Bronchus fibroblast of lung (primary cell): Measurements from ENCODE around the gene PRAMEF2. TPM values are rescaled to one million over a fixed set of nuclear protein-coding genes. Genes with fewer than 3 reads are reported as not detected.

Experiments used
- total RNA-seq: library from RNA; depleted of rRNA; stranded (reverse); fragments of >200 nt; gene quantifications from 2 replicates; pipeline ENCODE4 v1.2.3, GENCODE V29; 2015

PRAMEF2 gene, protein sequence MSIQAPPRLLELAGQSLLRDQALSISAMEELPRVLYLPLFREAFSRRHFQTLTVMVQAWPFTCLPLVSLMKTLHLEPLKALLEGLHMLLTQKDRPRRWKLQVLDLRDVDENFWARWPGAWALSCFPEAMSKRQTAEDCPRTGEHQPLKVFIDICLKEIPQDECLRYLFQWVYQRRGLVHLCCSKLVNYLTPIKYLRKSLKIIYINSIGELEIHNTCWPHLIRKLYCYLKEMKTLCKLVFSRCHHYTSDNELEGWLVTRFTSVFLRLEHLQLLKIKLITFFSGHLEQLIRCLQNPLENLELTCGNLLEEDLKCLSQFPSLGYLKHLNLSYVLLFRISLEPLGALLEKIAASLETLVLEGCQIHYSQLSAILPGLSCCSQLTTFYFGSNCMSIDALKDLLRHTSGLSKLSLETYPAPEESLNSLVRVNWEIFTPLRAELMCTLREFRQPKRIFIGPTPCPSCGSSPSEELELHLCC
- not detected in 2 replicates for total RNA-seq

DNA sequence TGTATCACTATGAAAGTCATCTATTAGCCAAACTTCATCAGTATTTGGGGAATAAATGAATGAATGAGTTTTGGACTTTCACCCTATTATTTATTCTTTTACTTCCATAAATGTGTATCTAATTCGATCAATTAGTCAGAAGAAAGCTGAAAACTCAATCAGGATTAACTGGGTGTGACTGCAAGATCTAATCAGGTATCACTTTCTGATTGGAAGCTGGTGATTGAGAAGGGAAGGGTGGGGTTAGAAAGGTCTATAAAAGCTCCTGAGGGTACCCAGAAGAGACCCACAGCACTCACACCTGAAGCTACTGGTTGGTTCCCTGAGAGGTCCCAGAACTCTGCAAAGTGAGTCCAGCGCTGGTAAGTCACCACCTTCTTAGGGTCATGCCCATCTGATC, at the start of gene PRAMEF2:
Gene PRAMEF2 (plus strand): TSS at position 301 of the 400 bp plus-strand sequence. CDS start 1,924 bp downstream, outside the sequence.

DNA sequence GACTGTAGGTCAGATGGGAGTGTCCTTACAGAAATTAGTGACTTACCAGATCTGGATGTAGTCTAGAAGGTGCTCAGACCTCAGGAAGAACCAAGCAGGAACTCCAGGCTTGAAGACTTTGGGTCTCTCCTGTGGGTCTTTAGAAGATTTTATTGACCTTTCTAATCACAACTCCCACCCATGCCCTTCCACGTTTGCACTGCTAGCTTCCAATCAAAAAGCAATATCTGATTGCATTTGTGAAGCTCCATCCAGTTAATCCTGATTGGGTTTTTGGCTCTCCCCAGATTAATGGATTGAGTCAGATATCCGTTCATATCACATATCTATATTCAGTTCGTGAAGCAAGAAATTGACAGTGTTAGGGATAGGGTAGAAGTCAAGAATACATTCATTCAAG, 25.6 kb upstream of the PRAMEF2 start, which contains the start of gene PRAMEF11:
Gene PRAMEF11 (minus strand): TSS at position 101 of the 400 bp plus-strand sequence. CDS start 2,621 bp downstream, outside the sequence.

GRCh38 chr1:12848620-12849019, 8.3 kb upstream of the PRAMEF2 start, which contains the start of gene HNRNPCL1:
HNRNPCL1 (minus strand) TSS chr1:12848720; CDS start chr1:12848289, 431 bp downstream.

DNA sequence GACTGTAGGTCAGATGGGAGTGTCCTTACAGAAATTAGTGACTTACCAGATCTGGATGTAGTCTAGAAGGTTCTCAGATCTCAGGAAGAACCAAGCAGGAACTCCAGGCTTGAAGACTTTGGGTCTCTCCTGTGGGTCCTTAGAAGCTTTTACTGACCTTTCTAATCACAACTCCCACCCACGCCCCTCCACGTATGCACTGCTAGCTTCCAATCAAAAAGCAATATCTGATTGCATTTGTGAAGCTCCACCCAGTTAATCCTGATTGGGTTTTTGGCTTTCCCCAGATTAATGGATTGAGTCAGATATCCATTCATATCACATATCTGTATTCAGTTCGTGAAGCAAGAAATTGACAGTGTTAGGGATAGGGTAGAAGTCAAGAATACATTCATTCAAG, 29.2 kb downstream of the PRAMEF2 start, which contains the start of gene PRAMEF4:
Gene PRAMEF4 (minus strand): TSS at position 101 of the 400 bp plus-strand sequence. CDS start 2,807 bp downstream, outside the sequence.

DNA sequence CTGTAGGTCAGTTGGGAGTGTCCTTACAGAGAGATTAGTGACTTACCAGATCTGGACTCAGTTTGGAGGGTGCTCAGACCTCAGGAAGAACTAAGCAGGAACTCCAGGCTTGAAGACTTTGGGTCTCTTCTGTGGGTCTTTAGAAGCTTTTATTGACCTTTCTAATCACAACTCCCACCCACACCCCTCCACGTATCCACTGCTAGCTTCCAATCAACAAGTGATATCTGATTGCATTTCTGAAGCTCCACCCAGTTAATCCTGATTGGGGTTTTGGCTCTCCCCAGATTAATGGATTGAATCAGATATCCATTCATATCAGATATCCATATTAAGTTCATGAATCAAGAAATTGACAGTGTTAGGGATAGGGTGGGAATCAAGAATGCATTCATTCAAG, 41.3 kb downstream of the PRAMEF2 start, which contains the start of gene PRAMEF10:
Gene PRAMEF10 (minus strand): TSS at position 101 of the 400 bp plus-strand sequence. CDS start 2,423 bp downstream, outside the sequence.

Other genes starting within 250 kb of the PRAMEF2 start
- 17.1 and 21.6 TPM in 2 replicates for gene DHRS3, start 238.9 kb upstream of the PRAMEF2 start, total RNA-seq
- not detected in 2 replicates for gene AADACL4, start 213.0 kb upstream of the PRAMEF2 start, total RNA-seq
- not detected in 2 replicates for gene AADACL3, start 141.0 kb upstream of the PRAMEF2 start, total RNA-seq
- gene CFAP107, start 110.9 kb upstream of the PRAMEF2 start, total RNA-seq: not detected in 2 replicates
- gene PRAMEF12, start 83.3 kb upstream of the PRAMEF2 start, total RNA-seq: not detected in 2 replicates
- not detected in 2 replicates for gene PRAMEF1, start 65.7 kb upstream of the PRAMEF2 start, total RNA-seq
- gene PRAMEF11, start 25.7 kb upstream of the PRAMEF2 start, total RNA-seq: not detected in 2 replicates
- not detected in 2 replicates for gene HNRNPCL1, start 8.4 kb upstream of the PRAMEF2 start, total RNA-seq
- gene PRAMEF4, start 29.1 kb downstream of the PRAMEF2 start, total RNA-seq: not detected in 2 replicates
- gene PRAMEF10, start 41.2 kb downstream of the PRAMEF2 start, total RNA-seq: not detected in 2 replicates
- gene PRAMEF7, start 59.5 kb downstream of the PRAMEF2 start, total RNA-seq: not detected in 2 replicates
- gene PRAMEF6, start 90.5 kb downstream of the PRAMEF2 start, total RNA-seq: not detected in 2 replicates
- not detected in 2 replicates for gene PRAMEF27, start 199.5 kb downstream of the PRAMEF2 start, total RNA-seq
- gene HNRNPCL3, start 203.7 kb downstream of the PRAMEF2 start, total RNA-seq: not detected in 2 replicates
- not detected in 2 replicates for gene PRAMEF25, start 213.7 kb downstream of the PRAMEF2 start, total RNA-seq